ENCODE measurements around the gene UBL4B. TPM values are rescaled to one million over a fixed set of nuclear protein-coding genes. Genes with fewer than 3 reads are reported as not detected.
A peak's percentile ranks its signal among the peaks of the same experiment; 100 is the strongest.

Gene UBL4B
- total and polyA plus RNA-seq, 12 donors, result 0.13 to 0.24 (median 0.18) TPM; not detected in 9

- TF ChIP-seq POLR2A (IDR thresholded peaks at IDR 0.05), result no peak
- TF ChIP-seq CTCF (IDR thresholded peaks at IDR 0.05), result no peak
- intact Hi-C loops (cut with DNase I), result no loop called here
- 76 to 86% (median 83%) methylated on average over 1 to 4 of the region's 4 CpGs for WGBS, 4 donors
Measured at GRCh38 chr1:110086961-110087360, 25.3 kb upstream of the UBL4B start.

GRCh38 chr1:110087812-110088738 lies 24.2 kb upstream of the UBL4B start:
- H3K4me3 ChIP-seq, result no peak overlapping the region
- DNase-seq, result peak; percentile 44 to 78 (median 67)
- intact Hi-C loops (cut with DNase I), result no loop called here

More at GRCh38 chr1:110086961-110087360, 25.3 kb upstream of the UBL4B start:
- Histone ChIP-seq H3K4me3 (no peak overlapping the region), H3K9me3 (replicated peaks in 1 of 3) (no peaks in the 10 kb centered on the region), H3K27me3 (no peaks in the 10 kb centered on the region), H3K36me3 (replicated peaks in 1 of 2) (no peaks in the 10 kb centered on the region), H3K4me1 (replicated peaks in 1 of 2) (peaks cover 0 to 10% of the 10 kb centered on the region in 2 donors), H3K27ac (no peak overlapping the region)
- DNase-seq, result no peak

GRCh38 chr1:110088739-110089316 lies 23.4 kb upstream of the UBL4B start:
- Histone ChIP-seq H3K36me3 (replicated peaks in 1 of 2) (no peaks in the 10 kb centered on the region), H3K9me3 (replicated peaks in 1 of 3) (no peaks in the 10 kb centered on the region), H3K27ac (no peak overlapping the region), H3K4me1 (replicated peaks in 1 of 2) (peaks cover 0 to 10% of the 10 kb centered on the region in 2 donors), H3K27me3 (no peaks in the 10 kb centered on the region), H3K4me3 (no peak overlapping the region)
- DNase-seq, result no peak
- WGBS, 4 donors, result 69 to 85% (median 81%) methylated on average over 3 to 10 of the region's 10 CpGs
- TF ChIP-seq CTCF (IDR thresholded peaks at IDR 0.05), result no peak
- TF ChIP-seq POLR2A (IDR thresholded peaks at IDR 0.05), result no peak
- intact Hi-C loops (cut with DNase I), result no loop called here

More at GRCh38 chr1:110087812-110088738, 24.2 kb upstream of the UBL4B start:
- Histone ChIP-seq H3K27me3 (no peaks in the 10 kb centered on the region), H3K9me3 (replicated peaks in 1 of 3) (no peaks in the 10 kb centered on the region), H3K27ac (no peak overlapping the region), H3K36me3 (replicated peaks in 1 of 2) (no peaks in the 10 kb centered on the region), H3K4me1 (replicated peaks in 1 of 2) (peaks cover 0 to 10% of the 10 kb centered on the region in 2 donors)
- WGBS, 4 donors, result 48 to 54% (median 52%) methylated on average over 12 to 15 of the region's 15 CpGs
- TF ChIP-seq CTCF (IDR thresholded peaks at IDR 0.05), result peak; percentile 63 to 77 (median 72)
- TF ChIP-seq POLR2A (IDR thresholded peaks at IDR 0.05), result no peak

- TF ChIP-seq CTCF (IDR thresholded peaks at IDR 0.05) (no peak), POLR2A (IDR thresholded peaks at IDR 0.05) (no peak)
- H3K27me3 ChIP-seq, result no peaks in the 10 kb centered on the region
- H3K4me3 ChIP-seq, result no peak overlapping the region
- no peak overlapping the region for H3K27ac ChIP-seq
- DNase-seq, result no peak
- H3K4me1 ChIP-seq (replicated peaks in 1 of 2), result peaks cover 0 to 6% of the 10 kb centered on the region in 2 donors
- intact Hi-C loops (cut with DNase I), result no loop called here
- whole genome bisulfite sequencing, 4 donors, result 56 to 77% (median 64%) methylated on average over 6 to 7 of the region's 7 CpGs
- H3K36me3 ChIP-seq (replicated peaks in 1 of 2), result no peaks in the 10 kb centered on the region
- no peaks in the 10 kb centered on the region for H3K9me3 ChIP-seq (replicated peaks in 1 of 3)
Measured at GRCh38 chr1:110089561-110090275, 22.5 kb upstream of the UBL4B start.
